Measurements from ENCODE around the gene COLQ. TPM values are rescaled to one million over a fixed set of nuclear protein-coding genes. Genes with fewer than 3 reads are reported as not detected.

The COLQ gene
- total and polyA plus RNA-seq, 4 donors: 0.27 to 2.6 (median 0.67) TPM

Small RNA genes within 50 kb of the gene (small RNA-seq; reads per million reads assigned to genes)
- gene MIR4270 (not detected), gene RN7SL110P (not detected), gene RNU6-1024P (not detected)

Other genes starting within 250 kb of the COLQ start
- gene SH3BP5, start 189.1 kb downstream of the COLQ start, total RNA-seq: 10 to 100 TPM in 1 of 2 donors, 1 to 10 TPM in 1; 9.9 to 17.9 TPM
- gene SH3BP5, start 189.1 kb downstream of the COLQ start, polyA plus RNA-seq: 10 to 100 TPM in 1 of 2 donors, 1 to 10 TPM in 1; 3.5 to 13.7 TPM
- gene METTL6, start 94.2 kb downstream of the COLQ start, total RNA-seq: 1 to 10 TPM; 8.7 to 9.1 TPM
- gene METTL6, start 94.2 kb downstream of the COLQ start, polyA plus RNA-seq: 1 to 10 TPM; 2.0 to 3.1 TPM
- gene EAF1, start 94.1 kb downstream of the COLQ start, total RNA-seq: 10 to 100 TPM; 12.6 to 15.0 TPM
- 10 to 100 TPM in 1 of 2 donors, 1 to 10 TPM in 1; 4.6 to 10.2 TPM for gene EAF1, start 94.1 kb downstream of the COLQ start, polyA plus RNA-seq
- gene HACL1, start 79.9 kb upstream of the COLQ start, total RNA-seq: 10 to 100 TPM; 13.4 to 46.9 TPM
- gene HACL1, start 79.9 kb upstream of the COLQ start, polyA plus RNA-seq: 10 to 100 TPM; 28.2 to 36.2 TPM
- gene BTD, start 80.0 kb upstream of the COLQ start, total RNA-seq: 10 to 100 TPM; 45.8 to 78.1 TPM
- gene BTD, start 80.0 kb upstream of the COLQ start, polyA plus RNA-seq: 10 to 100 TPM; 46.6 to 49.0 TPM